Measurements from ENCODE around the gene PLB1. TPM values are rescaled to one million over a fixed set of nuclear protein-coding genes. Genes with fewer than 3 reads are reported as not detected.

Gene PLB1
- total and polyA plus RNA-seq, 9 of the 15 experiments (the other 6 are each of a cell fraction or from before 2014, with no cell fraction given): 0.01 to 0.09 (median 0.07) TPM; not detected in 2

GRCh38 chr2:28449488-28450395, 46.1 kb upstream of the PLB1 start (continued):
- TF ChIP-seq RREB1 (CRISPR knock-in tag; IDR thresholded peaks at IDR 0.05) (no peak), GABPB1 (CRISPR knock-in tag; IDR thresholded peaks at IDR 0.05) (no peak), NR2C1 (IDR thresholded peaks at IDR 0.05) (no peak), NR2C1 (tag; IDR thresholded peaks at IDR 0.05) (0 out of 2 replicates have a peak, but pooled peaks have one; percentile 30), NFYB (IDR thresholded peaks at IDR 0.05; ENCODE audit: extremely low read depth, insufficient read length) (no peak), CREM (IDR thresholded peaks at IDR 0.05; ENCODE audit: low read depth) (peak; percentile 73), GABPA (tag; conservative IDR thresholded peaks at IDR 0.05; ENCODE audit: low read depth) (no peak), CREB3L1 (IDR thresholded peaks at IDR 0.05; ENCODE audit: borderline replicate concordance, low read depth) (no peak; the same call in 1 of the 2 replicates), ZNF561 (CRISPR knock-in tag; conservative IDR thresholded peaks at IDR 0.05) (no peak), RUNX1 (IDR thresholded peaks at IDR 0.05; ENCODE audit: low read depth) (no peak), MECOM (CRISPR knock-in tag; IDR thresholded peaks at IDR 0.05) (no peak), JUN (IDR thresholded peaks at IDR 0.05; ENCODE audit: borderline replicate concordance, low read depth, low read length) (peak; percentile 80), JUN (CRISPR knock-in tag; IDR thresholded peaks at IDR 0.05; ENCODE audit: borderline replicate concordance) (no peak), PHB (CRISPR knock-in tag; IDR thresholded peaks at IDR 0.05) (no peak), SP2 (IDR thresholded peaks at IDR 0.05; ENCODE audit: extremely low read depth, low read depth, low read length, poor library complexity, severe bottlenecking) (no peak), SREBF1 (IDR thresholded peaks at IDR 0.05; ENCODE audit: borderline replicate concordance, low read depth, low read length) (no peak), SMARCB1 (IDR thresholded peaks at IDR 0.05; ENCODE audit: insufficient read length, low read depth) (no peak), ZNF586 (CRISPR knock-in tag; conservative IDR thresholded peaks at IDR 0.05) (no peak)
- TF ChIP-seq, protein P1, sequence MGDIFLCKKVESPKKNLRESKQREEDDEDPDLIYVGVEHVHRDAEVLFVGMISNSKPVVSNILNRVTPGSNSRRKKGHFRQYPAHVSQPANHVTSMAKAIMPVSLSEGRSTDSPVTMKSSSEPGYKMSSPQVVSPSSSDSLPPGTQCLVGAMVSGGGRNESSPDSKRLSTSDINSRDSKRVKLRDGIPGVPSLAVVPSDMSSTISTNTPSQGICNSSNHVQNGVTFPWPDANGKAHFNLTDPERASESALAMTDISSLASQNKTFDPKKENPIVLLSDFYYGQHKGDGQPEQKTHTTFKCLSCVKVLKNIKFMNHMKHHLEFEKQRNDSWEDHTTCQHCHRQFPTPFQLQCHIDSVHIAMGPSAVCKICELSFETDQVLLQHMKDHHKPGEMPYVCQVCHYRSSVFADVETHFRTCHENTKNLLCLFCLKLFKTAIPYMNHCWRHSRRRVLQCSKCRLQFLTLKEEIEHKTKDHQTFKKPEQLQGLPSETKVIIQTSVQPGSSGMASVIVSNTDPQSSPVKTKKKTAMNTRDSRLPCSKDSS (IDR thresholded peaks at IDR 0.05; ENCODE audit: low read depth, partially characterized antibody): no peak

Data from K562 (cell line).